GM12878 (cell line): ENCODE measurements around the gene MAP7. TPM values are rescaled to one million over a fixed set of nuclear protein-coding genes. Genes with fewer than 3 reads are reported as not detected.

Experiments used
- ATAC-seq: fragments of 200-7000 bp; cut with Tn5 transposase; 3 replicates; pipeline ENCODE4 v1.9.1; 2020; ENCODE audit warnings: mild to moderate bottlenecking, moderate library complexity
- BruUV-seq: library from RNA; stranded (reverse); fragments of 400-500 nt; replicated peaks from 2 replicates; lab custom pipeline; 2021; lab: Mats Ljungman, UMichigan
- CTCF ChIA-PET: fragments of 300-600 bp; sonication (Branson Sonifier 250); formaldehyde crosslinking; extraction: SDS; loops from one replicate; lab custom pipeline; 2021; ENCODE audit warnings: inconsistent platforms; lab: Yijun Ruan, JAX
- POLR2A ChIA-PET: fragments of 350-600 bp; formaldehyde crosslinking; extraction: SDS; loops from one replicate; lab custom pipeline; 2021; ENCODE audit warnings: inconsistent platforms; lab: Charles Lee
- RAD21 ChIA-PET: fragments of 300-600 bp; sonication (Branson Sonifier 250); formaldehyde crosslinking; loops from one replicate; lab custom pipeline; 2023; ENCODE audit warnings: antibody characterized with exemption; ENCODE audit not compliant: unreplicated experiment; lab: Charles Lee
- SMC1A ChIA-PET: fragments of 300-600 bp; sonication (Branson Sonifier 250); formaldehyde crosslinking; loops from one replicate; lab custom pipeline; 2023; ENCODE audit not compliant: unreplicated experiment, uncharacterized antibody; lab: Charles Lee
- DNase-seq: peaks from one replicate; pipeline ENCODE4 v3.0.0-alpha.2; 2011; ENCODE audit warnings: low read depth, low spot score
- FAIRE-seq: peaks from 3 replicates; lab custom pipeline; 2011; peaks lifted over from hg19 to GRCh38; lab: Jason Lieb, UNC
- H2AFZ ChIP-seq: 2 replicates; pipeline ENCODE4 v1.6.0; 2011; ENCODE audit warnings: low read depth, low read length, control low read depth; ENCODE audit not compliant: control insufficient read depth
- H3K27ac ChIP-seq: 2 replicates; pipeline ENCODE4 v1.5.1; 2011; ENCODE audit warnings: control low read depth; ENCODE audit not compliant: control insufficient read depth, insufficient read depth
- H3K27me3 ChIP-seq, 2 experiments: replicated peaks in 1 of 2; 2 replicates each; pipeline versions ENCODE4 v1.6.0 to v1.6.1; 2011; ENCODE audit warnings: low read length in 1 of 2; ENCODE audit not compliant: control insufficient read depth in 2 of 2, insufficient read depth in 2 of 2
- H3K36me3 ChIP-seq, 2 experiments: 2 replicates each; pipeline ENCODE4 v1.5.1; 2011; ENCODE audit warnings: low read length in 1 of 2; ENCODE audit not compliant: control insufficient read depth in 2 of 2, insufficient read depth in 2 of 2
- H3K4me1 ChIP-seq: 2 replicates; pipeline ENCODE4 v1.6.1; 2011; ENCODE audit warnings: mild to moderate bottlenecking, low read length, moderate library complexity, mixed read lengths; ENCODE audit not compliant: control insufficient read depth, insufficient read depth
- H3K4me2 ChIP-seq: 2 replicates; pipeline ENCODE4 v1.6.0; 2011; ENCODE audit warnings: control low read depth; ENCODE audit not compliant: control insufficient read depth, insufficient read depth
- H3K4me3 ChIP-seq: fragments of 200-600 bp; sonication (generic); 2 replicates; pipeline ENCODE4 v1.5.1; 2016
- H3K79me2 ChIP-seq: 2 replicates; pipeline ENCODE4 v1.6.0; 2011; ENCODE audit warnings: low read length; ENCODE audit not compliant: control insufficient read depth, insufficient read depth
- H3K9ac ChIP-seq: 2 replicates; pipeline ENCODE4 v1.8.0; 2011; ENCODE audit warnings: low read length, control low read depth, mixed read lengths; ENCODE audit not compliant: control insufficient read depth, insufficient read depth
- H3K9me3 ChIP-seq: replicated peaks from 3 replicates; pipeline ENCODE4 v1.5.1; 2011; ENCODE audit warnings: mild to moderate bottlenecking, low read length; ENCODE audit not compliant: control insufficient read depth, insufficient read depth
- H4K20me1 ChIP-seq: 2 replicates; pipeline ENCODE4 v1.6.0; 2011; ENCODE audit not compliant: control insufficient read depth, insufficient read depth
- BACH1 ChIP-seq: fragments of 450-650 bp; IDR thresholded peaks from 2 replicates; pipeline ENCODE4 v1.6.1; 2017; ENCODE audit warnings: mild to moderate bottlenecking, borderline replicate concordance
- CEBPB ChIP-seq, 2 experiments: fragments of 150-350 bp in 1 of 2; IDR thresholded peaks; 2 replicates each; pipeline ENCODE4 v1.6.1; 2012 to 2014; ENCODE audit warnings: low read depth in 2 of 2, low read length in 2 of 2, borderline replicate concordance in 1 of 2, inconsistent platforms in 1 of 2
- CHD1 ChIP-seq: IDR thresholded peaks from 2 replicates; pipeline ENCODE4 v1.6.1; 2012; ENCODE audit warnings: low read depth, low read length, improper control_type of control experiment
- FOS ChIP-seq: IDR thresholded peaks from 3 replicates; pipeline ENCODE4 v1.6.1; 2011; ENCODE audit warnings: borderline replicate concordance; ENCODE audit not compliant: insufficient read length; ENCODE audit errors: extremely low read depth
- HDAC2 ChIP-seq: fragments of 200-600 bp; sonication (generic); IDR thresholded peaks from 2 replicates; pipeline ENCODE4 v1.6.1; 2017
- JUNB ChIP-seq: IDR thresholded peaks from 2 replicates; pipeline ENCODE4 v1.6.1; 2016; ENCODE audit warnings: antibody characterized with exemption, mild to moderate bottlenecking
- NR2C1 ChIP-seq: fragments of 450-650 bp; IDR thresholded peaks from 2 replicates; pipeline ENCODE4 v1.6.1; 2017; ENCODE audit warnings: antibody characterized with exemption, mild to moderate bottlenecking, moderate library complexity
- NRF1 ChIP-seq: conservative IDR thresholded peaks from 2 replicates; pipeline ENCODE4 v1.6.1; 2011; ENCODE audit warnings: mild to moderate bottlenecking, low read depth, low read length, improper control_type of control experiment
- SKIL ChIP-seq: fragments of 450-650 bp; IDR thresholded peaks from 2 replicates; pipeline ENCODE4 v1.6.1; 2017; ENCODE audit warnings: mild to moderate bottlenecking, low read depth, inconsistent platforms; ENCODE audit not compliant: poor library complexity, severe bottlenecking
- SRF ChIP-seq, 2 experiments: IDR thresholded peaks; 2 replicates each; pipeline ENCODE4 v1.6.1; 2011; ENCODE audit warnings: low read depth in 2 of 2, low read length in 2 of 2, mild to moderate bottlenecking in 1 of 2, moderate library complexity in 1 of 2
- TCF7 ChIP-seq: IDR thresholded peaks from 2 replicates; pipeline ENCODE4 v1.6.1; 2014; ENCODE audit warnings: antibody characterized with exemption, borderline replicate concordance
- YBX1 ChIP-seq: fragments of 450-650 bp; IDR thresholded peaks from 2 replicates; pipeline ENCODE4 v1.6.1; 2016; ENCODE audit warnings: antibody characterized with exemption
- ZNF207 ChIP-seq: fragments of 450-650 bp; IDR thresholded peaks from 2 replicates; pipeline ENCODE4 v1.6.1; 2014; ENCODE audit warnings: antibody characterized with exemption, mild to moderate bottlenecking, borderline replicate concordance
- ZNF274 ChIP-seq: IDR thresholded peaks from one replicate; pipeline ENCODE4 v1.8.0; 2011; ENCODE audit not compliant: insufficient read length, insufficient read depth
- ZNF622 ChIP-seq: fragments of 450-650 bp; IDR thresholded peaks from 2 replicates; pipeline ENCODE4 v1.6.1; 2017; ENCODE audit warnings: mild to moderate bottlenecking, inconsistent platforms
- WGBS: methylation state at CpG from one replicate; pipeline ENCODE4 v1.1.6; 2016; ENCODE audit warnings: low lambda C conversion rate; ENCODE audit not compliant: insufficient replicate concordance, insufficient coverage; ENCODE audit errors: missing lambda C conversion rate; 5-methylcytosine and 5-hydroxymethylcytosine counted together
- in situ Hi-C: fragments of 300-500 bp; cut with MboI; formaldehyde crosslinking; loops from 9 replicates; pipeline ENCODE4 v1.14.3; 2018; ENCODE audit warnings: mixed read lengths
- intact Hi-C: fragments of 100-400 bp; cut with micrococcal nuclease; formaldehyde crosslinking; loops from one replicate; pipeline ENCODE4 v1.14.2; 2022; ENCODE audit not compliant: unreplicated experiment
- polyA plus RNA-seq, 11 experiments: library from polyadenylated mRNA; depleted of rRNA in 4 of 11; unstranded in 6 of 11; stranded (reverse) in 5 of 11; fragments of >200 nt; fragmentation: Nextera tagmentation in 4 of 11; fragmentation: Illumina TruSeq in 1 of 11; extraction: Ambion mirVana in 4 of 11; extraction: Trizol in 1 of 11; gene quantifications; 1 replicate in 1 of 11; 2 replicates in 10 of 11; pipeline versions ENCODE4 v1.2.1 to v1.2.3, GENCODE V29; 2011 to 2016; ENCODE audit warnings: inconsistent platforms in 2 of 11, missing spikeins in 2 of 11, low read depth in 1 of 11
- total RNA-seq, 4 experiments: library from RNA; depleted of rRNA in 3 of 4; stranded (reverse); fragments of >200 nt in 3 of 4; fragmentation: Illumina TruSeq in 1 of 4; extraction: Trizol in 1 of 4; gene quantifications; 2 replicates each; pipeline versions ENCODE4 v1.2.1 to v1.2.3, GENCODE V29; 2013 to 2021
- TF ChIP-seq, protein P1 (sequence below): fragments of 450-650 bp; IDR thresholded peaks from 2 replicates; pipeline ENCODE4 v1.6.1; 2016; ENCODE audit warnings: mild to moderate bottlenecking

MAP7 gene
- total and polyA plus RNA-seq, 10 of the 15 experiments (the other 5 are each of a cell fraction or from before 2014, with no cell fraction given): 0.04 to 0.17 (median 0.08) TPM; not detected in 2

DNA sequence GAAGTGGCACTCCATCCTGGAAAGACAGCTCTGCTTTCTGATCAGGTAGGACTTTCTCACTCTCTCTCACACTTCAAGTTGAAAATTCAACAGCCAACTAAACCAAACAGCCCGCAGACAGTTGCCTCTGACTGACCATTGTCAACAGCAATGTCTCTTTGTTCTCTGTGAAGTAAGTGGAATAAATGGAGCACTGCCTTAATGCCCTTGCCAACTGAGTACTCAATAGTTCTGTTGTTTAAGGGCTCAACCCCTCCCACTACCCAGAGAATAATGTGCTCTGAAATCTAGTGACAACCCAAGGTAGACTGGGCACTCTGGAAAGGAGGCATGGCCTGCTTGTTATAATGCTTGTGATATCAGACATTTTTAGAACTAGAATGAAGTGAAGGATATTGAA is 243.8 kb downstream of the MAP7 start:
- ChIA-PET CTCF (no interaction called here), RAD21 (no interaction called here), SMC1A (no interaction called here), POLR2A (no interaction called here)
- Histone ChIP-seq H3K9me3 (no peaks in the 10 kb centered on the region), H2AFZ (no peak overlapping the region), H3K36me3 (no peaks in the 10 kb centered on the region), H4K20me1 (no peaks in the 10 kb centered on the region), H3K27me3 (no peaks in the 10 kb centered on the region; a peak in 2 of 4 replicates), H3K4me2 (no peak overlapping the region), H3K9ac (no peak overlapping the region), H3K4me1 (no peaks in the 10 kb centered on the region), H3K27ac (no peak overlapping the region), H3K4me3 (no peak overlapping the region), H3K79me2 (no peaks in the 10 kb centered on the region)
- in situ Hi-C loops (no loop called here), intact Hi-C loops (no loop called here)
- no peak for TF ChIP-seq HDAC2
- no peak for TF ChIP-seq BACH1
- TF ChIP-seq, protein P1, sequence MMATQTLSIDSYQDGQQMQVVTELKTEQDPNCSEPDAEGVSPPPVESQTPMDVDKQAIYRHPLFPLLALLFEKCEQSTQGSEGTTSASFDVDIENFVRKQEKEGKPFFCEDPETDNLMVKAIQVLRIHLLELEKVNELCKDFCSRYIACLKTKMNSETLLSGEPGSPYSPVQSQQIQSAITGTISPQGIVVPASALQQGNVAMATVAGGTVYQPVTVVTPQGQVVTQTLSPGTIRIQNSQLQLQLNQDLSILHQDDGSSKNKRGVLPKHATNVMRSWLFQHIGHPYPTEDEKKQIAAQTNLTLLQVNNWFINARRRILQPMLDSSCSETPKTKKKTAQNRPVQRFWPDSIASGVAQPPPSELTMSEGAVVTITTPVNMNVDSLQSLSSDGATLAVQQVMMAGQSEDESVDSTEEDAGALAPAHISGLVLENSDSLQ: no peak
- FAIRE-seq (no peak), ATAC-seq (no peak), DNase-seq (no peak)
- WGBS: 82% methylated on average over 1 of the region's 1 CpG
- BruUV-seq: no TSS peak

DNA sequence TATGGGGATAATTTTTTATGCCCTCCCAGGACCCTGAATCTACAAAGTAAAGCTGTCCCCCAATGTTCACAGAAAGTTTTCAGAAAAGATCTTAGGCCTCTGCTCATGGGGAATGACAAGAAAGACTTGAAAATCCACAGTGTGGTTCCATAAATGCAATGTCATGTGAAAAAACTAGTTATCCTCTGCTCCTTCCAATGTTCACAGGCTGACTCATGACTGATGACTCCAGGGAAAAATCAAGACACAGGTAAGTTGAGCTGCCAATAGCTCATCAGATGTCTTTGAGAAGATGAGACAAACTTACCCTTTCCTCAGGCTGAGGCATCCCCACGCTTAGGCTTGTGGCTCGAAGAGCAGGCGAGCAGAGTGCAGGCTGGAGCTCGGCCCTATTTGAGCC is 245.8 kb downstream of the MAP7 start:
- POLR2A ChIA-PET: interaction anchor here (0.6 kb wide), 1 partner anchor 398 kb away, joined by 3 read pairs; no protein-coding TSS in a partner anchor
- Histone ChIP-seq H3K9me3 (no peaks in the 10 kb centered on the region), H3K27me3 (no peaks in the 10 kb centered on the region; a peak in 2 of 4 replicates), H3K4me3 (no peak overlapping the region), H3K79me2 (no peaks in the 10 kb centered on the region), H3K36me3 (no peaks in the 10 kb centered on the region), H3K4me2 (no peak overlapping the region), H4K20me1 (no peaks in the 10 kb centered on the region), H2AFZ (no peak overlapping the region), H3K27ac (no peak overlapping the region), H3K4me1 (no peaks in the 10 kb centered on the region), H3K9ac (no peak overlapping the region)
- in situ Hi-C loops (no loop called here), intact Hi-C loops (no loop called here)
- SMC1A ChIA-PET: no interaction called here
- WGBS: 46% methylated on average over 4 of the region's 4 CpGs
- RAD21 ChIA-PET: no interaction called here
- FAIRE-seq (no peak), ATAC-seq (no peak), DNase-seq (no peak)
- no TSS peak for BruUV-seq
- TF ChIP-seq ZNF622 (no peak), NR2C1 (no peak), ZNF274 (no peak), ZNF207 (no peak), NRF1 (no peak), JUNB (no peak), CHD1 (no peak), FOS (no peak), SRF (IDR thresholded peaks at IDR 0.05; ENCODE audit: low read depth in 2 of 2, low read length in 2 of 2) (no peak), YBX1 (no peak), TCF7 (no peak), CEBPB (IDR thresholded peaks at IDR 0.05; ENCODE audit: borderline replicate concordance in 1 of 2, low read depth in 2 of 2, low read length in 2 of 2) (no peak), SKIL (no peak)
- CTCF ChIA-PET: interaction anchor here (1.0 to 2.3 kb wide), 2 partner anchors 14 to 78 kb away, joined by 3 to 9 read pairs; no protein-coding TSS in a partner anchor
